Stimulated activated CD4-positive, alpha-beta T cell treated with anti-CD3 and anti-CD28 coated beads, Interleukin-12 subunit alpha, Interleukin-12 subunit beta, amount 100 ng/mL, for 4 hours (primary cell): ENCODE measurements around the gene ABL1.

Source experiments
- DNase-seq: peaks from one replicate; pipeline ENCODE4 v3.0.0-alpha.2; 2020

The ABL1 gene

GRCh38 chr9:130920762-130921299 lies 85.8 kb downstream of the ABL1 start:
- DNase-seq = no peak

- DNase-seq = no peak
Measured at GRCh38 chr9:130921300-130921988, 86.4 kb downstream of the ABL1 start.

- DNase-seq = no peak
Measured at GRCh38 chr9:130921989-130922892, 87.2 kb downstream of the ABL1 start.

GRCh38 chr9:130922893-130923610 lies 88.0 kb downstream of the ABL1 start:
- no peak for DNase-seq

- DNase-seq = no peak
Measured at GRCh38 chr9:130923611-130924447, 88.8 kb downstream of the ABL1 start.

- no peak for DNase-seq
Measured at GRCh38 chr9:130924448-130924788, 89.4 kb downstream of the ABL1 start.

- no peak for DNase-seq
Measured at GRCh38 chr9:130925050-130925678, 90.1 kb downstream of the ABL1 start.

- DNase-seq = no peak
Measured at GRCh38 chr9:130927338-130927737, 92.3 kb downstream of the ABL1 start.

GRCh38 chr9:130927995-130928900 lies 93.2 kb downstream of the ABL1 start:
- no peak for DNase-seq

GRCh38 chr9:130929571-130930038 lies 94.6 kb downstream of the ABL1 start:
- DNase-seq = no peak

- no peak for DNase-seq
Measured at GRCh38 chr9:130930132-130930803, 95.2 kb downstream of the ABL1 start.

- DNase-seq = no peak
Measured at GRCh38 chr9:130930804-130931349, 95.8 kb downstream of the ABL1 start.

- DNase-seq = no peak
Measured at GRCh38 chr9:130931508-130932254, 96.6 kb downstream of the ABL1 start.

GRCh38 chr9:130932255-130933079 lies 97.4 kb downstream of the ABL1 start:
- no peak for DNase-seq

- no peak for DNase-seq
Measured at GRCh38 chr9:130933114-130934046, 98.3 kb downstream of the ABL1 start.

GRCh38 chr9:130934246-130934645 lies 99.2 kb downstream of the ABL1 start:
- DNase-seq = no peak
